Small intestine (tissue), 7 donors: Measurements from ENCODE around the gene POLR3H. TPM values are rescaled to one million over a fixed set of nuclear protein-coding genes. Genes with fewer than 3 reads are reported as not detected.

Experiments used
- DNase-seq, 2 donors: peaks; one replicate each; pipeline versions ENCODE4 v3.0.0 to v3.0.0-alpha.2; 2013
- FAIRE-seq: peaks from 2 replicates; lab custom pipeline; 2012; peaks lifted over from hg19 to GRCh38; lab: Jason Lieb, UNC
- H3K27ac ChIP-seq, 3 donors: one replicate each; pipeline ENCODE4 v1.5.1; 2013; ENCODE audit warnings: low read length in 2 of 3, mild to moderate bottlenecking in 2 of 3, control low read depth in 1 of 3, inconsistent platforms in 1 of 3, low read depth in 1 of 3, moderate library complexity in 1 of 3
- H3K27me3 ChIP-seq, 3 donors: one replicate each; pipeline ENCODE4 v1.6.1; 2013; ENCODE audit warnings: low read length in 3 of 3, inconsistent platforms in 1 of 3; ENCODE audit not compliant: control insufficient read depth in 3 of 3, insufficient read depth in 3 of 3
- H3K36me3 ChIP-seq, 3 donors: one replicate each; pipeline ENCODE4 v1.6.1; 2013; ENCODE audit warnings: low read length in 3 of 3, inconsistent platforms in 1 of 3, low read depth in 1 of 3, mild to moderate bottlenecking in 1 of 3, moderate library complexity in 1 of 3; ENCODE audit not compliant: control insufficient read depth in 3 of 3, insufficient read depth in 2 of 3
- H3K4me1 ChIP-seq, 3 donors: one replicate each; pipeline ENCODE4 v1.6.1; 2013; ENCODE audit warnings: low read length in 2 of 3, inconsistent platforms in 1 of 3, low read depth in 1 of 3, mild to moderate bottlenecking in 1 of 3, moderate library complexity in 1 of 3; ENCODE audit not compliant: control insufficient read depth in 3 of 3, insufficient read depth in 2 of 3
- H3K4me3 ChIP-seq, 3 donors: one replicate each; pipeline ENCODE4 v1.5.1; 2013; ENCODE audit warnings: low read length in 3 of 3, control low read depth in 1 of 3, inconsistent platforms in 1 of 3, low read depth in 1 of 3, mild to moderate bottlenecking in 1 of 3, moderate library complexity in 1 of 3
- H3K9me3 ChIP-seq, 2 donors: one replicate each; pipeline ENCODE4 v1.6.1; 2013; ENCODE audit warnings: low read depth in 1 of 2, low read length in 1 of 2; ENCODE audit not compliant: control insufficient read depth in 2 of 2, insufficient read depth in 1 of 2
- WGBS, 3 donors: extraction: QIAGEN DNeasy Blood & Tissue Kit; methylation state at CpG; one replicate each; pipeline ENCODE4 v1.1.7; 2013; 5-methylcytosine and 5-hydroxymethylcytosine counted together
- polyA plus RNA-seq, 4 donors: library from polyadenylated mRNA; stranded (reverse) in 3 of 4; unstranded in 1 of 4; fragments of 200-250 nt in 3 of 4; fragments of 120-200 nt in 1 of 4; gene quantifications; one replicate each; pipeline versions ENCODE4 v1.2.1 to v1.2.3, GENCODE V29; 2013
- donor health status: healthy with polysubstance abuse.
- donor health status: control.
- donor health status: control.
- donor health status: Bipolar disorder and iron deficiency.
- donor health status: healthy.

Gene POLR3H
- polyA plus RNA-seq, 4 donors = 2.7 to 18.2 (median 9.5) TPM

GRCh38 chr22:41487037-41487935, 57.0 kb downstream of the POLR3H start:
- peak overlapping the region; percentile 26 to 80 (median 79) for H3K27ac ChIP-seq
- H3K36me3 ChIP-seq = peaks cover 0 to 37% (median 8%) of the 10 kb centered on the region in 3 donors
- H3K27me3 ChIP-seq = no peaks in the 10 kb centered on the region
- 31 to 62% (median 53%) methylated on average over 8 of the region's 8 CpGs for WGBS, 3 donors
- peak; percentile 66 to 86 for DNase-seq
- no peak for FAIRE-seq
- no peaks in the 10 kb centered on the region for H3K9me3 ChIP-seq
- H3K4me1 ChIP-seq = peaks cover 8 to 58% (median 12%) of the 10 kb centered on the region in 3 donors
- H3K4me3 ChIP-seq = no peak overlapping the region

GRCh38 chr22:41485033-41485432, 59.2 kb downstream of the POLR3H start:
- Histone ChIP-seq H3K27me3 (no peaks in the 10 kb centered on the region), H3K4me3 (no peak overlapping the region), H3K9me3 (no peaks in the 10 kb centered on the region), H3K27ac (peak overlapping the region; percentile 41 to 88 (median 66)), H3K4me1 (peaks cover 6 to 52% (median 13%) of the 10 kb centered on the region in 3 donors), H3K36me3 (peaks cover 0 to 56% (median 5%) of the 10 kb centered on the region in 3 donors)
- FAIRE-seq (no peak), DNase-seq (peak; percentile 77 to 91)
- 18 to 59% (median 45%) methylated on average over 7 of the region's 7 CpGs for WGBS, 3 donors

GRCh38 chr22:41482319-41482935, 61.8 kb downstream of the POLR3H start:
- peaks cover 2 to 51% (median 3%) of the 10 kb centered on the region in 3 donors for H3K4me1 ChIP-seq
- no peak for FAIRE-seq

GRCh38 chr22:41481925-41482318, 62.3 kb downstream of the POLR3H start:
- H3K9me3 ChIP-seq = no peaks in the 10 kb centered on the region
- H3K27me3 ChIP-seq = no peaks in the 10 kb centered on the region
- H3K4me1 ChIP-seq = peaks cover 2 to 46% (median 3%) of the 10 kb centered on the region in 3 donors
- peak overlapping the region in 2 of 3 donors; percentile 38 to 52 for H3K27ac ChIP-seq
- 60 to 77% (median 74%) methylated on average over 5 of the region's 5 CpGs for WGBS, 3 donors
- DNase-seq (no peak), FAIRE-seq (no peak)
- H3K4me3 ChIP-seq = no peak overlapping the region
- H3K36me3 ChIP-seq = peaks cover 0 to 66% (median 7%) of the 10 kb centered on the region in 3 donors

More at GRCh38 chr22:41482319-41482935, 61.8 kb downstream of the POLR3H start:
- 38 to 51% (median 44%) methylated on average over 2 of the region's 2 CpGs for WGBS, 3 donors
- no peaks in the 10 kb centered on the region for H3K27me3 ChIP-seq
- H3K9me3 ChIP-seq = no peaks in the 10 kb centered on the region
- H3K36me3 ChIP-seq = peaks cover 0 to 63% (median 6%) of the 10 kb centered on the region in 3 donors
- no peak for DNase-seq
- H3K4me3 ChIP-seq = no peak overlapping the region
- peak overlapping the region in 2 of 3 donors; percentile 38 to 52 for H3K27ac ChIP-seq

GRCh38 chr22:41481131-41481830, 63.0 kb downstream of the POLR3H start:
- H3K27ac ChIP-seq = peak overlapping the region in 1 of 3 donors; percentile 41
- WGBS, 3 donors = 73 to 77% (median 76%) methylated on average over 15 of the region's 15 CpGs
- FAIRE-seq = no peak

GRCh38 chr22:41480397-41480735, 63.9 kb downstream of the POLR3H start:
- no peak for DNase-seq
- WGBS, 3 donors = 54 to 78% (median 70%) methylated on average over 7 of the region's 7 CpGs
- no peaks in the 10 kb centered on the region for H3K9me3 ChIP-seq
- no peak overlapping the region for H3K4me3 ChIP-seq
- H3K4me1 ChIP-seq = peaks cover 2 to 46% (median 3%) of the 10 kb centered on the region in 3 donors
- H3K36me3 ChIP-seq = peaks cover 0 to 61% (median 7%) of the 10 kb centered on the region in 3 donors
- peak overlapping the region in 2 of 3 donors; percentile 18 to 36 for H3K27ac ChIP-seq
- no peak for FAIRE-seq
- no peaks in the 10 kb centered on the region for H3K27me3 ChIP-seq

More at GRCh38 chr22:41481131-41481830, 63.0 kb downstream of the POLR3H start:
- peaks cover 0 to 66% (median 7%) of the 10 kb centered on the region in 3 donors for H3K36me3 ChIP-seq
- H3K27me3 ChIP-seq = no peaks in the 10 kb centered on the region
- H3K4me3 ChIP-seq = no peak overlapping the region
- no peaks in the 10 kb centered on the region for H3K9me3 ChIP-seq
- H3K4me1 ChIP-seq = peaks cover 2 to 46% (median 3%) of the 10 kb centered on the region in 3 donors
- no peak for DNase-seq

- Histone ChIP-seq H3K27ac (peak overlapping the region; percentile 18 to 36 (median 28)), H3K27me3 (no peaks in the 10 kb centered on the region), H3K4me1 (peaks cover 2 to 49% (median 3%) of the 10 kb centered on the region in 3 donors), H3K36me3 (peaks cover 0 to 64% (median 7%) of the 10 kb centered on the region in 3 donors), H3K9me3 (no peaks in the 10 kb centered on the region), H3K4me3 (no peak overlapping the region)
- DNase-seq (no peak), FAIRE-seq (no peak)
- 74 to 80% (median 76%) methylated on average over 6 of the region's 6 CpGs for WGBS, 3 donors
Measured at GRCh38 chr22:41479671-41480396, 64.4 kb downstream of the POLR3H start.
